NCI-H82 treated with DMSO at 0.1 percent for 48 hours (cell line): ENCODE data around the gene HOXC9.
"Not testable (repeated sequence)": the region's sequence is repeated elsewhere in the genome, so short reads cannot be mapped to it uniquely, and the experiment has no call there.

Source experiments
- DNase-seq: peaks from one replicate; lab custom pipeline; 2025; ENCODE audit not compliant: unreplicated experiment; lab: John Stamatoyannopoulos, UW

Gene HOXC9

DNA sequence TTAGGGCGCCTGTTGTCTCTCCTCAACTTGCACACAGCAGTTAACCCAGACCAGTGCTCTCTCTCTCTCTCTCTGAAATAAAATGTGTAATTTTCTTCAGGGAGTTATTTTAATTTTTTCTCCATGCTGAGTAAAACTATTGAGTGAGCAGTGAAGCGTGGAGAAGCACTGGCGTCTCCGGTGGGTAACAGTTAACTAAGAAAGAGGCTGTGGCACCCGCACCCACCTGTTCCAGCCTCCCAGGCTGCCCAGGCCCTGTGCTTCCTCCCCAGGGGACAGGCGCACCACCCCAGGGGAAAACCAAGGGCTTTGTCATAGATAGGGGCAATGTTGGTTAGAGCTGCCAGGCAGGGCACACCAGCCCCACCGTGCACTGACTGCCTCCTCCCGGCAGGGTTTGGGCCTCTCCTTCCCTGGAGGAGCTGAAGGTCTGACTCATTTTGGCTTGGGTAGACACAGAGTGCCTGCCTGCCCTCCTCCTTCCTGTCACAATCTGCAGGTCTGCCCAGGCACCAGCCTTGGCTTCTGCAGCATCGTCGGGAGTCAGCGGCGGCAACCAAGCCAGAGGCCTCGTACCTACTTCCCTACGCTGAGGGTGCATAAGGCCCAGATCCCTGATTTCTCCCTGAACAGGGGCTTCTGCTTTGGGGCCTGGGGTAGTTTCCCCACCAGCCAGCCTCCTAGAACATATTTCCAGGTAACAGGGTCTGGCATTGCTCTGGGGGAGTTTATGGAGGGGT lies 36.8 kb downstream of the HOXC9 start:
- DNase-seq: no peak

DNA sequence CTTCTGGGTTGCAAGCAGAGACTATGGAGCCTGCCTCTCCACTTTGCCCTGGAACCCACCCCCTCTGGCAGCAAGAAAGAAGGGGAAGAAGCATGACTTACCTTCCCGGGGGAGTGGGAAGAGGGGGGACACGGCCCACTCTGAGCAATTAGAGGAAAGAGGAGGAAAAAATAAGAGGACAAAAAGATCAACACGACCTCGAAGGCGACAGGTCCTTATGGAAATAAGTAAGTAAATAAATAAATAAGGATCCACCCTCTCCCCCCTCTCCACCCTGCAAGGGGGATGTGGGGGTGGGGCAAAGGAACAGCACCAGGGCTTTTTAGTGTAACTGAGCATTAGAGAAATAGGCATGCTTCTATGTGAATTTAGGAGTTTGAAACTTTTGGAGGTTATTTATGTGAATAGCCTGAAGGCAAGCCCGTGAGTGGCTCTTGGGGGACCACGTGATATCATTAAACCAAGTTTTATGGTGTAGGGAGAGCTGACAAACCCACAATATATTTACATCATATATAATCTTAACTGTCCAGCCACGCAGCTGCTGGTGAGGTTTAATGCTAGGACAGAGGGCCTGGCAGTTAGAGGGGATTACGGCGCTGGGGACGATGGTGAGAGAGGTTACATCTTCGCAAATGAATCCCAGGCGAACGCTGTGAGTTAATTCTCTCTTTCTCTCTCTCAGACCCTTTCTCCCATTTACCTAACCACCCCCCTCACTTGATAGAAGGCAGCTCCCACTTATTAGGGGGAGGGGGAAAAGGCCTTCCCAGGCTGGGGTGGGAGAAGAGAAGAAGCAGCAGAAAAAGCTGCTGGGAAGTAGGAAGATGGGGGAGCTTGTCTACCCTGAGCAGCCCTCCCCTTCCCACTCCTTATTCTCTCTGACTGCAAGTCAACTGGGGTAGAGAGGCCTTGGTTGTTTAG lies 37.7 kb downstream of the HOXC9 start:
- DNase-seq: peak; percentile 66

DNA sequence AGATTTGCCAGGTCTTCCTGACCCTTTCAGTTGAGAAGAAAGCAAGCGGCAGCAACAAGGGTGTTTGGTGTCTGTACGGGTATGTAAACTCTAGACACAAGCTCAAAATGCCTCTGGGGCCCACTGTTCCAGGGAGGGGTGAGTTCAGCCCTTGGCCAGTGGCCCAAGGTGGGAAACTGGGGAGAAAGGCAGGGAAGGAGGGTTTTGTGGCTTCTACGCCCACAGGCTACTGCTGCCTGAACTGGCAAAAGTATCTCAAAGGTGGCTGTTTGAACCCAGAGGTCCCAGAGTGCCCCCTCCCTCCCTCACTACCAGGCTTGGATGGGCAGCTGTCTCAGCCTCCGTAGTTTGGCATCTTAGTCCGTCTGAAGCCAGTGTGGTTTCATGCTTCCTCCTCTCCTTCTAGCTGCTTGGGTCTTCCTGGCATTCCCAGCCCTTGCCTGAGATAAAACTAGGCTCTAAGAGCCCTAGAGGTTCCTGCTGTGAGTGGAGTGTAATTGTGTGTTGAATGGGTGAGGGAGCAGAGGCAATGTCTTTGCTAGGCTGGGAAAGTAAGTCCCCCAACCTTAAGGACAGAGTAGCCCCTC lies 38.4 kb downstream of the HOXC9 start:
- DNase-seq: no peak

DNA sequence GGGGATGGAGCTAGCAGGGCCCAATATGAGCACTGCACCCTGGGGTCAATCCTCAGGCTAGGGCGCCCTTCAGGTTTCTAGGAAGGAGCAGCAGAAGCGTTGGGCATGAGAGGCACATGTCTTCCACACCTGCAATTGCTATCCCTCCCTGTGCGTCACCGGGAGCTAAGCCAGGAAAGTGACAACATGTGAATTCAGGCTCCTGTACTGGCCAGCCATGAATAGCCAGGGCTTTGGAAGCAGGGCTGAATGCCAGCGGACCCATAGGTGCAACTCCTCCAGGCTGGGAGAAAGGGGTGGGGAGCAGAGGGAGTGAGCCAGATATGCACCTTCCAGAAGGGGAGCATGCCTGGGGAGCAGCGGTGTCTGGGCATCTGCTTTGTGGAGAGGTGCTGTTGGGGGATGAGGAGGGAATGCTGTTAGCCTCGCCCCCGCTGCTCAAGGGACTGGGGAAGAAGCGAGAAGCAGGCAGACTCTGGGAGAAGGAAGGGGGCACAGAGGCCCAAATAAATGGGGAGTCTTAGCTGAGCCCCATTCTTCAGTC lies 39.0 kb downstream of the HOXC9 start:
- DNase-seq: no peak

DNA sequence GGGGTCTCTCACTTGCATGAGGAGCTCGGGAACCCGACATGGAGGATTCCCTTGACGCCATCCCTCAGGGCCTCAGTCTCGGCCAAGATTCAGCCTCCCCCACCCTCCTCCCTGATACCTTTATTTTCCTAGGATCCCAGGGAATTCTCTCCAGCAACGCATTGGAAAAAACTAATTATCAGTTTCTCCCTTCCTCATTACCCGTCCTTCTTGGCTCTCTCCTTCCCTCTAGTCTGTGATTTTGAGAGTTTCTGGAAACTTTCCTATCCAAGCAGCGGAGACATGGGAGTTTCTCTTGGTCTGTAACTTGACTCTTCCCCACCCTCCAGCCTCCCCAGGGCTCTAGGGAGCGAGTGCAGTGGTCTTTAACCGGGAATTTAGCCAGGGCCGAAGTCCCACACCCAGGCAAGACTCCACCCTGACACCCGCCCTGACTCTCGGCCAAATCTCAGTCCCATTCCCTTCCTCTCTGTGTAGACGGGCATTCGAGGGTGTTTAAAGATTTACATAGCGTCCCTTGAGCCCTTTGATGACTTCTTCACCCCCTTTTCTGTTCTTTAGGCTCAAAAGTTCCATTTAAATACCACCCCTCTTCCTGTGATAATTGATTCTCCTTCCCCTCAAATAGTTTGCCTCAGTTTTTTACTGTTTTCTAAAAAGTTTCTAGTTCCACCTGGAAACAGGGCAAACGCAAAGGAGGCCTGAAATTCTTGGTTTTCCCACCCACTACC lies 39.6 kb downstream of the HOXC9 start:
- no peak for DNase-seq

DNA sequence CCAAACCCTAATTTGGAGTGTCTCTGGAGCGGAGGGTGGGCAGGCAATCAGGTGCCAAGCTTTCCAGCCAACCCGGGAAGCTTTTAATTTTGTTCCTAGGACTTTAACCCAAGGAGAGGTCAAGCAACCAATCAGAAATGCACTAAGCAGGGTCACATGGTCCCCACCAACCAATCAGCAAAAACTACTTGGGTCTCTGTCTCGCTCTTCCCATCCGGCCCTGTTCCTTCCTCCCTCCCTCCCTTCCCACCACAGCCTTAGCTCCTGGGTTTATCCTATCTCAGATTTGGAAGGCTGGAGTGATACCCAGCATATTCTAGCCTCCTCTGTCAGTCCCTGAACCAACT lies 40.2 kb downstream of the HOXC9 start:
- no peak for DNase-seq

DNA sequence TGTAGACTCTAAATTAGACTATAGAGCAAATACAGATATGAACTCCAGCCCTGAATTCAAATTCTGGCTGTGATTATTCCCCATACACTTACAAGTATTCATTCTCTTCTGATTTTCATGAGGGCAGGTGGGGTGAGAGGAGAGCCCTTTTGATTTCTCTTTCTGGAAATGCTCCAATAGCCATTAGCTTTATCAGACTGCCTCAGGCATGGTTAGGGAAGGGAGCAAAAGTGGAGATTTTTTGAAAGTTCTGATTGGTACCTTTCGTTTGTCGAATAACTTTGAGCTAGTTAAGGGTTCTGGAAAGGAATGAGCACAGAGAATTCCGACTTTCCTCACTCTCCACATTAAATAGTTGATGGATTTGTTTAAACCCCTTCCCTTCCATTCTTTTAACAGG lies 40.7 kb downstream of the HOXC9 start:
- DNase-seq: no peak

DNA sequence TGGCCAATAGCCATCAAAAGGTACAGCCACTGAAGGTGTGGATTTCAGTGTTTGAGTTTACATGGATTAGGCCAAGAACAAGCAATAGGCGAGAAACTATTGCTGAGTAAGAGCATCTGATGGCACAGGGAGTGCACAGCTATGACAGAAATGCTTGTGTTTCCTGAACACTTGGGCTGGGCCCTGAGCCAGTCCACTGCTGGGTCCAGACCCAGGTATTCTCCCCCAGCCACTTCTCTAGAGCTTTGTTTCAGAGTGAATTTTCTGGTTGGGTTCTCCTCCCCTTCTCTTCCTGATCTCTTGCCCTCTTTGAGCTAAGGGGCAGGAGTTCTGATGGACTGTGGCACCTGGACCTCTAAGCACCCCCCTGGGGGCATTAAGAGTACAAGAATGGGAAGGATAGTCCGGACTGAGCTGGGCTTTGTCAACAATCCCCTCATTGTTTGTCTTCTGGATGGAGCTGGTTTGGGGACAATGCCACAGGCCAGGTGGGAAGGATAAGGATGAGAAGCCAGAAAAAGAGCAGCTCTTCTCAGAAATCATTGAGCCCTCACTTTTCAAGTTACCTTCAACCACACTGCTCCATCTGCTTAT lies 41.2 kb downstream of the HOXC9 start:
- no peak for DNase-seq

DNA sequence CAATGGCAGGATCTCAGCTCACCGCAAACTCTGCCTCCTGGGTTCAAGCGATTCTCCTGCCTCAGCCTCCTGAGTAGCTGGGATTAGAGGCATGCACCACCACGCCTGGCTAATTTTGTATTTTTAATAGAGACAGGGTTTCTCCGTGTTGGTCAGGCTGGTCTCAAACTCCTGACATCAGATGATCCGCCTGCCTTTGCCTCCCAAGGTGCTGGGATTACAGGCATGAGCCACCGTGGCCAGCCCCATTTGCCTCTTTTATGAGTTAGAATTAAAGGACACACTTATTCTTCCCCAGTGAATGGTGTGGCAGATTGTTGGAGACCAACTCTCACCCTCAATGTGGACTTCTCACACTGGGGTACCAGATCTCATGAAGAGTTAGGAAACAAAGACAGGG lies 42.1 kb downstream of the HOXC9 start:
- not testable (repeated sequence) for DNase-seq

DNA sequence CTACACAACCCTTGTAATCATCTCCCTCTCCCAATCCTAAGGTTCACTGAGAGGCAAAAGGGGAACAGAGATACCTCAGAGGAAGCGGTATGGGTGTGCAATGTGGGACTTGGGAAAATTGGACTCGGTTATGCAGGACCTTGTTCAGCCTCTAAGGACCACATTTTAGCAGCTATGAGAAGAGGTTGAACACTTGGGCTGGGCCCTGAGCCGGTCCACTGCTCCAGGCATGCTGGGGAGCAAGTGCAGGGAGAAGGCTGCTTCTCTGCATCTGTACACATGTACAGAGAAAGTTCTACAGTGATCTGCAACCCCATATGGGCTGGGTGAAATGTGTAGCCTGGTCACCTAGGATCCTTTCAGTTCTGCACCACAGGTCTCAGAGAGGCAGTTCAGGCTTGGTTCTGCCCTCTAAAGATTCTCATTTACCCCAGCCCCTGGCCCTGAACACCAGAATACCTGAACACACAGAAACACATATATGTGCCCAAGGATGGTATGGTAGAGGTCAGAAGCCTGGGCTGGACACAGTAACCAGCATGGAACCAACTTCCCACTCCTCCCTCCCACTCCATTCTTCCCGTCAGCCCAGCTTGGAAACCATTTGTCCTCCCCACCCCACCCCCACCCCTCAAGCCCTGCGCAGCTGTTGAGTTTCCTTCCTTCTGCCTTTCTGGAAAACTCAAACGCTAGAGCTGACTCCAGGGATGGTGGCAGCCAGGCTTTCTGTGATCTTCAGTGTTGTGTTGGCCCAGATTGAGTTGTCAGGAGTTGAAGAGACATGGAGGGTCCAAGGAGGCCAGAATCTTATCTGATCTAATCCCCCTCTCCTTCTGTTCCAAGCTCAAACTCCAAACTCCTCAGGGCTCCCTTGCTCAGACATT lies 43.3 kb downstream of the HOXC9 start:
- DNase-seq: no peak

DNA sequence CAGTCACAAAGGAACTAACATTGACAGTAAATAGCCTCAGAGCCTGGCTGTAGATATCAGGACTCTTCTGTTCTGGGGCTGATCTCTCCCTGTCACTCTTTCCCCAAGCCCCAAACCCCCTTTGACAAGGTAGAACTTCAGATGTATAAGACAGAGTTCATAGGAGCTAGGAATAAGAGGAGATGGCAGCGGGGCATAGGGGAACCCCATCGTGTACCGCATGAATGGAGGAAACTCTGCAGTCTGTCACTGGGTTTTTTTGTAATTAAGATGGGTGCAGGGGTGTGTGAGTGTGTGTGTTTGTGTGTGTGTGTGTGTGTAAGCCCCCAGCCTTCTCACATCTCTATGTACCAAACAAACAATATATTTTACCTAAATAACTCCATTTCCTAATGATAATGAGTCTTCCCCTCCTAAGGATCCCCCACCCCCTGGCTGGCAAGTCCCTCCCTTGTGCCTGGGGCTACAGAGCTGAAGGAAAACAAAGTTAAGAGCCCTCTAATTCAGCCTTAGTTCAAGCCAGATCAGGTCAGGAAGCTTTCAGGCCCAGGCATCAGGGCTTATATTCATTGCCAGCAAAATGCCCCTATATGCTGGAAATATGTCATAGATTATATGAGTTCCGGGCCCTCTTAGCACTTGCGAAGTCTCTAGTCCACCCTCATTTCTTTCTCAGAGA lies 44.6 kb downstream of the HOXC9 start:
- no peak for DNase-seq

DNA sequence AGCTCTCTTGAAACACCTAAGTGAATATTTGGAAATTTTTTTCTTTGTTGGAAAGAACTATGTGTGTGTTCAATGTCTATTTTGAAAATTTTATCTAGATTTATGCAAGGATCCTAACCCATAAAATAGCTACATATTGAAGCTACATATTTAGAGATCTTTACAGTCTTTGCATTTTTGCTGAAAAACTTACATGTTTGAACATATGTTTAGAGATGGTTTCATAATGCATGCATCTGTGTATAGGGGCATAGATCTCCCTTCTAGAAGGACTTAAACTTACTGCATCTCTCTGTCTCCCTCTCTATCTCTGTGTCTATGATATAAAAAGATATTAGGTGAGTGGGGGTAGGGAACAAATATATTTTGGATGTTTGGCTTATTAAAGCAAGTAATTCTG lies 45.4 kb downstream of the HOXC9 start:
- DNase-seq: no peak

DNA sequence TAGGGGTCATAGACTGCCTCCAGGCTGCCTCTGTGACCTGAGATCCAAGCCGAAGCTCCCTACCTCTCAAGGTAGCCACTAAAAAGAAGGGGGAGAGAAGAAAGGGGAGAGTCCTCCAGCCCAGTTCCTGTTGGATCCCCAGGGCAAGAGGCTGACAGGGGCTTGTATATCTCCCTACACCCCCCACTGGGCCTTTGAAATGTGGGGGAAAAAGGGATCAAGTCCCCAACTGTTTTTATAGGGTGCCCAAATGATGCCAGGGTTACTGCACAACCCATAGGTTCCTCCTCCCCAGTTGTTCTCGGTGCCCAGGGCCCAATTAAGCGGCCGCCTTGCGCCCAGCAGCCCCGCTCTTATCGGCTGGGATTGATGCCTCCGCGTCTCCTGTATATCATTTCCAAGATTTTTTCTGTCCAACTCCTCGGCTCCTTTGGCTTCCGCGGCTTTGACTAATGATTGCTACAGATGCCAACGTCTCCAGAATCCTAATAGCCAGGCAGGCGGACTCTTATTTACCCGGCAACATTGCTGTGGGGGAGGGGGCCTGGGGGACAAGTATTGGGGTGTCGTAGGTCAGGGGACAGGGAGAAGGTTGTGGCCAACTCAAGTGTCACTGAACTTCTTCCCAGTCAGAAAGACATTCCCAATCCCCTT lies 46.0 kb downstream of the HOXC9 start:
- DNase-seq: no peak

DNA sequence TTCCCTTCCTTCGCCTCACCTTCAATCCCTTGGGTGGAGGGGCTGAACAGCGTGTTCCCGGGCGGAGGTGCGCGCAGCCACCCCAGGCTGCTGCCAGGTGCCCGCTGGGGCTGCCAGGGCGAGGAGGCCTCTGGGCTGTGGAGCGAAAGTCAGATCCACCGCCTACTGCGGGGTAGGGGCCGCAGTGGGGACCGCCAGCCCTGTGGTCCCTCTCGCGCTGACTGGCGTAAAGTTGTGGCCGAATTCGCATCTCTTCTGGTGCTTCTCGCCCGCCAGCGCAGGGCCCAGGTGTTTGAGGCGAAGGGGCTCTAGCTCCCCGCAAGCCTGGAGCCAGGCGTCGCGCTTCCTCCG lies 46.8 kb downstream of the HOXC9 start:
- no peak for DNase-seq

DNA sequence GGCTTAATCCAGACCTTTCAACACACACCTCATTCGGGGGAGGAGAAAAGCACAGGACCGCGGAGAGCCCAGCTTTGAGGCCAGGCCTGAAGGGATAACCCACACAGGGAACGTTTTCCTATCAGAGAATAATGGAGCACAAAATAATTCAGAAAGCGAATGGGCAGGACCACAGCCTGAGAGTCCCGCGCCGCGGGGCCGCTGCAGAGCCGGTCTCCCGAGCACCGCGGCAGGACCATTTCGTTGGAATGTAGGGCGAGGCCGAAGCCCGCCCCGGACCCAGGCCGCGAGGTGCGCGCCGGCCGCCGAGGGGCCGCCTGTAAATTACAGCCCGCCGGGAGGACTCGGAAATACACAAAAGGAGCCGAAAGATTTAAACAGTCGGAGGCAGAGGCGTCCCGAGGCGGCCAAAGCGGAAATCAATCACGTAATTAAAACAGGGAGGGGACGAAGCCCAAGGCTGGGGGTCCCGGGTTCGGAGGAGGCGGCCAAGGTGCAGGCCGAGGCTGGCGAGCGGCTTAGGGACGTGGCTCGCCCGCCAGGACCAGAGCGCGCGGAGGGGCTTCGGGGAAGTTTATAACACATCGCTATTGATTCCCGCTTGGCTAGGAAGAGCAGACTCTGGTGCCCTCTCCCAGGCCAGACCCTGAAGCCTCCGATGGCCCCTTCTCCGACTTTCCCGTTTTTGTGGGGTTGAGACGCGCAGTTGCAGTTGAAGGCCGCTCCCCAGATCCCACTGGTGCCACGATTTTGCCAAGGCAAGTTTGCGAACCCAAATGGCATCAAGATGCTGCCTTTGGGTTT lies 47.4 kb downstream of the HOXC9 start:
- no peak for DNase-seq

DNA sequence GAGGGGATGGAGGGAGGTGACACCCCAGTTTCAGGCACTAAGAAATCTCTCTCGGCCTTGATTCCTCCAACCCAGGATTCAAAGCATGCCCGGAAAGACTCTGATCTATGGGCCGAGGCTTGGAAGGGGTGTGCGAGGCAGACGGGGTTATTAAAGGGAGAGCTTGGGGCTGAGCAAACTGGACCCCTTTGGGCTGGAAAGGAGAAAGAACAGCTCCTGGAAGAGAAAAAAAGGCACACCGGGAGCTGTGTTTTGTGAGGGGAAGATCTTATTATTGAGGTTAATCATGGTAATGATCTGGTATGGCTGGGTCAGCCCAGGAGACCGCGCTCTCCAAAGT lies 48.0 kb downstream of the HOXC9 start:
- DNase-seq: no peak

DNA sequence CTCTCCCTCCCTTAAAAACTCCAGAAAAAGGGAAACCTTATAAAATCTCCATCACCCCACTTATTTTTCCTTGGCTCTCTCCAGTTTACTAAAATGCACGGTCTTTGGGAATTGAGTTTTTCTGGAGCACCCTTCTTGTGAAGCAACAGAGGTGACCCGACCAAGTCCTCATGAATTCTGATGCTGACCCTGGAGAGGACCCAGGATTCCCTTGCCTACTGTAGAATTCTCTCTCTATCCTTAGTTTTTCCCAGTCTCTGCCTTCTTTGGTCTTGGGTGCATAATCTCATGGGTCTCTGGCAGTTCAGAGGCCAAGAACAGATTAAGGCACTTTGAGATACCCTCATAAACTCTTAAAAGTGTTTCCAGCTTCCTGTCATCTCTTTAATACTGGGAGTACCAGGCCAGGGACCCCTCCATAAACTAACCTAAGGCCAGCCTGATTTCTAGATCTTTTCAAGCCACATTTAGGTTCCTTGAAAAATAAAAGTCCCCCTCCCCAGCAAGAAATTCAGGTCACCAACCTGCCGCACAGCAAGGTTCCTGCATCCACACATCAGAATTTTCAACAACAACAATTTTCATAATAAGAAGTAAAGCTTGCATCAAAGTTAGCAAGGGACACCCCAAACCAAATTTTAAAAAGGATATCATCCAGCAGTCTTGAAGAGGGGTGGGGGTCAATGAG lies 48.6 kb downstream of the HOXC9 start:
- no peak for DNase-seq

DNA sequence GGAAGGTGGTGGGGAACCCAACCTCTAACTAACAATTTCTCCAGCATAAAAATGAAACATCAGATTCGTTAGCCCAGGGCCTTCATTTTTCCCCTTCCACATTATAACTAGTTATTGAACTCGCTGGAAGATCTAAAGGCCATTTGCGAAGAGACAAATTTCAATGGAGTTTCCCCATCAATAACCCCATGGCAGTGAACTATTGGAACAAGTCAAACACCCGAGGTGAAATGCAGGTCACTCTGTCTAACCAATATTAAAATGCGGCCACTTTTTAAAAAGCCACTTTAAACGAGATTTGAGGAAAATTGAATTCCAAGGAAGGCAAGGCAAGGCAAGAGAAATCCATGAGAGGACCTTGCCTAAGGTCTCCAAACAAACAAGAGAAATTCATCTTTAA lies 49.1 kb downstream of the HOXC9 start:
- no peak for DNase-seq
